HCT116 (cell line): ENCODE data around the gene GATM. TPM values are rescaled to one million over a fixed set of nuclear protein-coding genes. Genes with fewer than 3 reads are reported as not detected.

Experiments
- total RNA-seq: library from RNA; stranded (reverse); gene quantifications from one replicate; pipeline ENCODE4 v1.2.1, GENCODE V29; 2021; ENCODE audit not compliant: unreplicated experiment

The GATM gene
- total RNA-seq, 1 experiment from 2014 or later = 3.1 TPM

Other genes starting within 250 kb of the GATM start
- 2.3 TPM for gene DUOXA1, start 248.7 kb downstream of the GATM start, total RNA-seq
- 19.6 TPM for gene DUOX1, start 248.6 kb downstream of the GATM start, total RNA-seq
- gene SHF, start 190.6 kb downstream of the GATM start, total RNA-seq = 2.6 TPM
- not detected for gene SLC28A2, start 126.3 kb downstream of the GATM start, total RNA-seq
- 2.7 TPM for gene SLC30A4, start 144.2 kb upstream of the GATM start, total RNA-seq
- 40.7 TPM for gene BLOC1S6, start 208.8 kb upstream of the GATM start, total RNA-seq